ENCODE measurements around the gene PPP4R2. TPM values are rescaled to one million over a fixed set of nuclear protein-coding genes. Genes with fewer than 3 reads are reported as not detected.

Gene PPP4R2
- total RNA-seq, 1 donor from 2014 or later = 24.3 TPM

GRCh38 chr3:73070675-73071575 is 74.3 kb downstream of the PPP4R2 start:
- Histone ChIP-seq H3K27me3 (no peaks in the 10 kb centered on the region), H3K4me3 (no peak overlapping the region), H3K27ac (no peak overlapping the region), H3K36me3 (no peaks in the 10 kb centered on the region), H3K9me3 (no peaks in the 10 kb centered on the region), H3K4me1 (no peaks in the 10 kb centered on the region)
- no peak for TF ChIP-seq CTCF (IDR thresholded peaks at IDR 0.05)
- TF ChIP-seq POLR2A (IDR thresholded peaks at IDR 0.05) = no peak
- TF ChIP-seq POLR2AphosphoS5 (IDR thresholded peaks at IDR 0.05; ENCODE audit: insufficient read depth in 1 of 2, low read depth in 1 of 2) = no peak
- intact Hi-C loops (cut with DNase I) = no loop called here
- DNase-seq (ENCODE audit: extremely low spot score in 2 of 2) = no peak

- no peak for DNase-seq (ENCODE audit: extremely low spot score in 2 of 2)
- intact Hi-C loops (cut with DNase I) = no loop called here
- Histone ChIP-seq H3K4me1 (no peaks in the 10 kb centered on the region), H3K27ac (no peak overlapping the region), H3K9me3 (no peaks in the 10 kb centered on the region), H3K4me3 (no peak overlapping the region), H3K36me3 (no peaks in the 10 kb centered on the region), H3K27me3 (no peaks in the 10 kb centered on the region)
- TF ChIP-seq POLR2AphosphoS5 (IDR thresholded peaks at IDR 0.05; ENCODE audit: insufficient read depth in 1 of 2, low read depth in 1 of 2) = no peak
- no peak for TF ChIP-seq CTCF (IDR thresholded peaks at IDR 0.05)
- no peak for TF ChIP-seq POLR2A (IDR thresholded peaks at IDR 0.05)
Measured at GRCh38 chr3:73071952-73072351, 75.3 kb downstream of the PPP4R2 start.

GRCh38 chr3:73072634-73073033 is 76.0 kb downstream of the PPP4R2 start:
- no peaks in the 10 kb centered on the region for H3K9me3 ChIP-seq
- no peaks in the 10 kb centered on the region for H3K36me3 ChIP-seq
- no peaks in the 10 kb centered on the region for H3K27me3 ChIP-seq
- intact Hi-C loops (cut with DNase I) = no loop called here
- no peak overlapping the region for H3K4me3 ChIP-seq
- TF ChIP-seq POLR2A (IDR thresholded peaks at IDR 0.05) (no peak), CTCF (IDR thresholded peaks at IDR 0.05) (no peak), POLR2AphosphoS5 (IDR thresholded peaks at IDR 0.05; ENCODE audit: insufficient read depth in 1 of 2, low read depth in 1 of 2) (no peak)
- no peaks in the 10 kb centered on the region for H3K4me1 ChIP-seq
- no peak overlapping the region for H3K27ac ChIP-seq
- DNase-seq (ENCODE audit: extremely low spot score in 2 of 2) = no peak

GRCh38 chr3:73073091-73073707 is 76.6 kb downstream of the PPP4R2 start:
- H3K9me3 ChIP-seq = no peaks in the 10 kb centered on the region
- no peak for TF ChIP-seq POLR2A (IDR thresholded peaks at IDR 0.05)
- TF ChIP-seq POLR2AphosphoS5 (IDR thresholded peaks at IDR 0.05; ENCODE audit: insufficient read depth in 1 of 2, low read depth in 1 of 2) = no peak
- no peak for TF ChIP-seq CTCF (IDR thresholded peaks at IDR 0.05)
- intact Hi-C loops (cut with DNase I) = no loop called here
- H3K27me3 ChIP-seq = no peaks in the 10 kb centered on the region
- DNase-seq (ENCODE audit: extremely low spot score in 2 of 2) = no peak
- no peaks in the 10 kb centered on the region for H3K36me3 ChIP-seq
- H3K27ac ChIP-seq = no peak overlapping the region
- no peaks in the 10 kb centered on the region for H3K4me1 ChIP-seq
- H3K4me3 ChIP-seq = no peak overlapping the region

- no peaks in the 10 kb centered on the region for H3K9me3 ChIP-seq
- no peaks in the 10 kb centered on the region for H3K36me3 ChIP-seq
- no peak overlapping the region for H3K4me3 ChIP-seq
- no peak for TF ChIP-seq POLR2A (IDR thresholded peaks at IDR 0.05)
- no peak for TF ChIP-seq POLR2AphosphoS5 (IDR thresholded peaks at IDR 0.05; ENCODE audit: insufficient read depth in 1 of 2, low read depth in 1 of 2)
- DNase-seq (ENCODE audit: extremely low spot score in 2 of 2) = no peak
- H3K4me1 ChIP-seq = no peaks in the 10 kb centered on the region
- intact Hi-C loops (cut with DNase I) = no loop called here
- no peak overlapping the region for H3K27ac ChIP-seq
- no peaks in the 10 kb centered on the region for H3K27me3 ChIP-seq
Measured at GRCh38 chr3:73074781-73075180, 78.2 kb downstream of the PPP4R2 start.
